ENCODE data around the gene SYNJ2. TPM values are rescaled to one million over a fixed set of nuclear protein-coding genes. Genes with fewer than 3 reads are reported as not detected.

The SYNJ2 gene
- total RNA-seq, 1 experiment from 2014 or later: 70.0 TPM

DNA sequence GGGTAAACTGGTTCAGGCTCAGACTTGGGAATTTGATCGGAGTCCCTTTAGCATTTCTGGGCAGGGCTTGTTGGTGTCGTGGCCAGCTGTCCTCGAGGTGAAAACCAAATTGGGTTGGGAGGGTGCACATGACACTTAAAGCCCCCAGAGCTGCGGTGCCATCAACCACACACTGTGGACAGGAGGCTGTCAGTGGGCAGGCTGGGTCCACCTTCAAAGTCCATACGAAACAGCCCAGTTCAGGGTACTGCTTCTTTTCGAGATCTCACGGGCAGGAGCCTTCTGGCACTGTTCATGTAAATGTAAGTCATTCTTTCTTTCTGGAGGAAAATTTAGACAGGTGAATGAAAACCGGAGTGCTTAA lies 7.0 kb downstream of the SYNJ2 start:
- no peaks in the 10 kb centered on the region for H3K9me3 ChIP-seq (ENCODE audit: control insufficient read depth, insufficient read depth, low read depth, low read length)
- no peak for DNase-seq (ENCODE audit: low read depth, low spot score)
- ChIA-PET POLR2A (no interaction called here), CTCF (no interaction called here)
- intact Hi-C loops (cut with micrococcal nuclease; ENCODE audit: unreplicated experiment) (no loop called here), in situ Hi-C loops (cut with HindIII; ENCODE audit: low pct_unique_long_range_greater_than_20kb, low sequenced_read_pairs) (no loop called here)
- H3K36me3 ChIP-seq (ENCODE audit: control insufficient read depth, insufficient read depth, low read length): peaks cover 2% of the 10 kb centered on the region; the same call in 1 of the 2 replicates
- no peak for TF ChIP-seq POLR2AphosphoS5 (IDR thresholded peaks at IDR 0.05; ENCODE audit: low read depth, low read length)
- TF ChIP-seq, protein P1, sequence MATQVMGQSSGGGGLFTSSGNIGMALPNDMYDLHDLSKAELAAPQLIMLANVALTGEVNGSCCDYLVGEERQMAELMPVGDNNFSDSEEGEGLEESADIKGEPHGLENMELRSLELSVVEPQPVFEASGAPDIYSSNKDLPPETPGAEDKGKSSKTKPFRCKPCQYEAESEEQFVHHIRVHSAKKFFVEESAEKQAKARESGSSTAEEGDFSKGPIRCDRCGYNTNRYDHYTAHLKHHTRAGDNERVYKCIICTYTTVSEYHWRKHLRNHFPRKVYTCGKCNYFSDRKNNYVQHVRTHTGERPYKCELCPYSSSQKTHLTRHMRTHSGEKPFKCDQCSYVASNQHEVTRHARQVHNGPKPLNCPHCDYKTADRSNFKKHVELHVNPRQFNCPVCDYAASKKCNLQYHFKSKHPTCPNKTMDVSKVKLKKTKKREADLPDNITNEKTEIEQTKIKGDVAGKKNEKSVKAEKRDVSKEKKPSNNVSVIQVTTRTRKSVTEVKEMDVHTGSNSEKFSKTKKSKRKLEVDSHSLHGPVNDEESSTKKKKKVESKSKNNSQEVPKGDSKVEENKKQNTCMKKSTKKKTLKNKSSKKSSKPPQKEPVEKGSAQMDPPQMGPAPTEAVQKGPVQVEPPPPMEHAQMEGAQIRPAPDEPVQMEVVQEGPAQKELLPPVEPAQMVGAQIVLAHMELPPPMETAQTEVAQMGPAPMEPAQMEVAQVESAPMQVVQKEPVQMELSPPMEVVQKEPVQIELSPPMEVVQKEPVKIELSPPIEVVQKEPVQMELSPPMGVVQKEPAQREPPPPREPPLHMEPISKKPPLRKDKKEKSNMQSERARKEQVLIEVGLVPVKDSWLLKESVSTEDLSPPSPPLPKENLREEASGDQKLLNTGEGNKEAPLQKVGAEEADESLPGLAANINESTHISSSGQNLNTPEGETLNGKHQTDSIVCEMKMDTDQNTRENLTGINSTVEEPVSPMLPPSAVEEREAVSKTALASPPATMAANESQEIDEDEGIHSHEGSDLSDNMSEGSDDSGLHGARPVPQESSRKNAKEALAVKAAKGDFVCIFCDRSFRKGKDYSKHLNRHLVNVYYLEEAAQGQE (IDR thresholded peaks at IDR 0.05; ENCODE audit: insufficient read depth in 1 of 2, low read depth in 2 of 2, low read length in 1 of 2): no peak
- TF ChIP-seq, protein P2, sequence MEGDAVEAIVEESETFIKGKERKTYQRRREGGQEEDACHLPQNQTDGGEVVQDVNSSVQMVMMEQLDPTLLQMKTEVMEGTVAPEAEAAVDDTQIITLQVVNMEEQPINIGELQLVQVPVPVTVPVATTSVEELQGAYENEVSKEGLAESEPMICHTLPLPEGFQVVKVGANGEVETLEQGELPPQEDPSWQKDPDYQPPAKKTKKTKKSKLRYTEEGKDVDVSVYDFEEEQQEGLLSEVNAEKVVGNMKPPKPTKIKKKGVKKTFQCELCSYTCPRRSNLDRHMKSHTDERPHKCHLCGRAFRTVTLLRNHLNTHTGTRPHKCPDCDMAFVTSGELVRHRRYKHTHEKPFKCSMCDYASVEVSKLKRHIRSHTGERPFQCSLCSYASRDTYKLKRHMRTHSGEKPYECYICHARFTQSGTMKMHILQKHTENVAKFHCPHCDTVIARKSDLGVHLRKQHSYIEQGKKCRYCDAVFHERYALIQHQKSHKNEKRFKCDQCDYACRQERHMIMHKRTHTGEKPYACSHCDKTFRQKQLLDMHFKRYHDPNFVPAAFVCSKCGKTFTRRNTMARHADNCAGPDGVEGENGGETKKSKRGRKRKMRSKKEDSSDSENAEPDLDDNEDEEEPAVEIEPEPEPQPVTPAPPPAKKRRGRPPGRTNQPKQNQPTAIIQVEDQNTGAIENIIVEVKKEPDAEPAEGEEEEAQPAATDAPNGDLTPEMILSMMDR (IDR thresholded peaks at IDR 0.05): no peak
- TF ChIP-seq SIN3A (IDR thresholded peaks at IDR 0.05; ENCODE audit: borderline replicate concordance, insufficient read depth, low read depth, low read length): no peak
- no peak for TF ChIP-seq TCF7L2 (IDR thresholded peaks at IDR 0.05; ENCODE audit: low read depth, low read length)
- peak overlapping the region; percentile 97 for H3K27ac ChIP-seq (ENCODE audit: low read length)
- peaks cover 82% of the 10 kb centered on the region for H3K4me1 ChIP-seq (ENCODE audit: control insufficient read depth, insufficient read depth, low read length)
- no peaks in the 10 kb centered on the region for H3K27me3 ChIP-seq (ENCODE audit: control insufficient read depth, insufficient read depth, low read length)
- no peak overlapping the region for H3K4me3 ChIP-seq (ENCODE audit: low read depth in 2 of 2, low read length in 2 of 2)
- ATAC-seq: no peak
- no TSS peak for BruUV-seq (replicated peaks)

DNA sequence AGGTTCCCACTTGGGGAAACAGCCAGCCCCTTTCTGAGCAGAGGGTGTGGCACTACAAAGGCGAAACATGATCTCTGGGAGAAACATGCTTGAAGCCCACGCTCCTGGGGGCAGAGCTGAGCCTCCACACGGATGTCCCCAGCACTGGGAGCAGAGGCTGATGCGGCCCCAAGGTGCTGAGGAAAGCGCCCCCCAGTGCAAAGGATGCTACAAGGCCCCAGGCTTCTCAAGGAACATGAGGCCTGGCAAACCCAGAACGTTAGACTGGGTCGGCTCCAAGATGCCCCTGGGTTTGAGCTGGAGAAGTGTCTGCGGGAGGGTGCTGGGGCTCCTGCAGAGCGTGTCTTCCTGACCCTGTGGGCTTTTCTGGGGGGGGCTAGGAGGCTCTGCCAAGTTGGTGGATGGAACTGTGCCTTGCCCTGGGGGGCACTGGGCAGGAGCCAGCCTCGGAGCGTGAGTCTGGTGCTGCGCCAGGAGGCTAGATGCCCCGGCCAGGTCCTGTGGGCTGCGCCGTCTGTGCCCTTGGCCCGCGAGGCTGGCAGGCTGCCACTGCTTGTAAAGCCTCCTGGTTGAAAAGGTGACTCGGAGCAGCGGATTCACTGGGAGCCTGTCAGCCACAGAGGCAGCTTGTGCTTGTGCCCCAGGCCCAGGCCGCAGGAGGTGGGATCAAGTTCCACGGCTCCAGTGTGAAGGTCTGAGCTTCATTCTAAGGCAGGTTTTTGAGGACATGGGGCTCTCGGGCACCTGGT lies 8.1 kb downstream of the SYNJ2 start:
- POLR2A ChIA-PET: interaction anchor here (0.6 kb wide), 1 partner anchor 14 kb away, joined by 4 read pairs; no protein-coding TSS in a partner anchor

More for the DNA sequence above, 8.1 kb downstream of the SYNJ2 start:
- intact Hi-C loops (cut with micrococcal nuclease; ENCODE audit: unreplicated experiment) (no loop called here), in situ Hi-C loops (cut with HindIII; ENCODE audit: low pct_unique_long_range_greater_than_20kb, low sequenced_read_pairs) (no loop called here)
- H3K27me3 ChIP-seq (ENCODE audit: control insufficient read depth, insufficient read depth, low read length): no peaks in the 10 kb centered on the region
- TF ChIP-seq, protein P2 (IDR thresholded peaks at IDR 0.05): no peak; the same call in 1 of the 2 replicates
- TF ChIP-seq SIN3A (IDR thresholded peaks at IDR 0.05; ENCODE audit: borderline replicate concordance, insufficient read depth, low read depth, low read length) (peak; percentile 52; the same call in 1 of the 2 replicates), POLR2AphosphoS5 (IDR thresholded peaks at IDR 0.05; ENCODE audit: low read depth, low read length) (peak; percentile 86), TCF7L2 (IDR thresholded peaks at IDR 0.05; ENCODE audit: low read depth, low read length) (peak; percentile 69)
- BruUV-seq (replicated peaks): no TSS peak
- peaks cover 2% of the 10 kb centered on the region; the same call in 1 of the 2 replicates for H3K36me3 ChIP-seq (ENCODE audit: control insufficient read depth, insufficient read depth, low read length)
- H3K4me1 ChIP-seq (ENCODE audit: control insufficient read depth, insufficient read depth, low read length): peaks cover 80% of the 10 kb centered on the region
- CTCF ChIA-PET: no interaction called here
- peak overlapping the region; percentile 97 for H3K27ac ChIP-seq (ENCODE audit: low read length)
- H3K9me3 ChIP-seq (ENCODE audit: control insufficient read depth, insufficient read depth, low read depth, low read length): no peaks in the 10 kb centered on the region
- no peak for DNase-seq (ENCODE audit: low read depth, low spot score)
- peak; percentile 80 for ATAC-seq
- H3K4me3 ChIP-seq (ENCODE audit: low read depth in 2 of 2, low read length in 2 of 2): peak overlapping the region in 1 of 2 experiments; percentile 5; a peak in 1 of 4 replicates
